OCI-M2 (cell line): ENCODE measurements around the gene TMEM161B.
"Not testable (repeated sequence)": the region's sequence is repeated elsewhere in the genome, so short reads cannot be mapped to it uniquely, and the experiment has no call there.

Experiments
- DNase-seq: peaks from one replicate; lab custom pipeline; 2025; ENCODE audit not compliant: unreplicated experiment; lab: John Stamatoyannopoulos, UW

Gene TMEM161B

GRCh38 chr5:88188458-88189132 is 80.0 kb downstream of the TMEM161B start:
- no peak for DNase-seq

GRCh38 chr5:88183255-88183654 is 85.4 kb downstream of the TMEM161B start:
- DNase-seq = no peak

GRCh38 chr5:88177486-88177885 is 91.2 kb downstream of the TMEM161B start:
- DNase-seq = not testable (repeated sequence)

GRCh38 chr5:88172847-88173758 is 95.5 kb downstream of the TMEM161B start:
- no peak for DNase-seq

GRCh38 chr5:88159591-88159990 is 109.1 kb downstream of the TMEM161B start:
- no peak for DNase-seq

- no peak for DNase-seq
Measured at GRCh38 chr5:88158056-88158455, 110.6 kb downstream of the TMEM161B start.

GRCh38 chr5:88154891-88155290 is 113.8 kb downstream of the TMEM161B start:
- DNase-seq = no peak

- no peak for DNase-seq
Measured at GRCh38 chr5:88150747-88151146, 117.9 kb downstream of the TMEM161B start.

GRCh38 chr5:88145611-88146467 is 122.8 kb downstream of the TMEM161B start:
- DNase-seq = no peak

- no peak for DNase-seq
Measured at GRCh38 chr5:88145221-88145610, 123.4 kb downstream of the TMEM161B start.
